GM19463 (cell line): ENCODE data around the gene OR9I1.

Source experiments
- ATAC-seq: cut with Tn5 transposase; IDR thresholded peaks from one replicate; pipeline ENCODE4 v1.9.1; 2021; ENCODE audit warnings: mild to moderate bottlenecking, moderate library complexity; ENCODE audit not compliant: unreplicated experiment

The OR9I1 gene, protein sequence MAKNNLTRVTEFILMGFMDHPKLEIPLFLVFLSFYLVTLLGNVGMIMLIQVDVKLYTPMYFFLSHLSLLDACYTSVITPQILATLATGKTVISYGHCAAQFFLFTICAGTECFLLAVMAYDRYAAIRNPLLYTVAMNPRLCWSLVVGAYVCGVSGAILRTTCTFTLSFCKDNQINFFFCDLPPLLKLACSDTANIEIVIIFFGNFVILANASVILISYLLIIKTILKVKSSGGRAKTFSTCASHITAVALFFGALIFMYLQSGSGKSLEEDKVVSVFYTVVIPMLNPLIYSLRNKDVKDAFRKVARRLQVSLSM

DNA sequence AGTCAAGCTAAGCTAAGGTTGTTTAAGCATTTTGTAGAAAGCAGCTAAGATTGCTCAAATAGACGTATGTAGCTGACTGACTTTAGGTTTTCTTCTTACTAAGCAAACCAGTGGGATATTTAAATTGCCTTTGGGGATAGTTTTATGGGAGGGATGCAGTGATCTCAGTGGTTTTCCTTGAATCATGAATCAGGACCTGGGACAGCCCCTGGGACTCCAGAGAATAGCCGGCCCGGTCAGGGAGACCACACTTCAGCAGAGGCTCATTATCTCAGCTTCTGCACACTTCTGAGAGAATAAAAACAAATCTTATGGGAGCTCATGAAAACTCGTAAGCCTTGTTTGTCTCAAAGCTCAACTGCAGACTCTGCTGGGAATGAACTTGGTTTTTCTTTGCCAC, at the start of gene OR9I1:
Gene OR9I1, minus strand, starts transcription at position 62 of the 400 bp plus-strand sequence. CDS start 6,086 bp downstream, outside the sequence.
- no peak for ATAC-seq

DNA sequence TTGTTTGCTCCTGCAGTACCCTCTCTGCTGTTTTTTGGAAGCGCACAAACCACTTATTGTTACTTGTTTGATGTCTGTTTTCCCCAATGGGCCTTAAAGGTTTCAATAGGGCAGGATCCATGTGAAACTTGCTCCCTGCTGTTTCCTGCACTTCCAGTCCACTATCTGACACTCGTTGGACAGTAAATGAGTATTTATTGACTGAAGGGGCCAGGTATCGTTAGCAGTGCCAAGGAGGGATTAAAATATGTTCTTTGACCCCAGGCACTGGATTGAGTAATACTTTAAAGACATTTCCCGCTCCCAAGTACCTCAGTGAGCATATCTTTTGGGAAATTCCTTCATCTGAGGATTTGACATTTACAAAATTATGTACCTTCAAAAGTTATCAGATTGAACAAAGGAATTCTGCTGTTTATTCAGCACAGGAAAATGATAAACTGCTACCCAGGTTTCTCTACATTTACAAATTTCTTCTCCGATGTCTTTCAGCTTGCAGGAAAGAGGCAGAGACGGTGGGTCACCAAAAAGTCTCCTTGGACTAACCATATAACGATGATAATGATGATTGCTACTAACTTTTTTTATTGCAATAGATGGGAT, 40.3 kb upstream of the OR9I1 start:
- ATAC-seq = no peak

DNA sequence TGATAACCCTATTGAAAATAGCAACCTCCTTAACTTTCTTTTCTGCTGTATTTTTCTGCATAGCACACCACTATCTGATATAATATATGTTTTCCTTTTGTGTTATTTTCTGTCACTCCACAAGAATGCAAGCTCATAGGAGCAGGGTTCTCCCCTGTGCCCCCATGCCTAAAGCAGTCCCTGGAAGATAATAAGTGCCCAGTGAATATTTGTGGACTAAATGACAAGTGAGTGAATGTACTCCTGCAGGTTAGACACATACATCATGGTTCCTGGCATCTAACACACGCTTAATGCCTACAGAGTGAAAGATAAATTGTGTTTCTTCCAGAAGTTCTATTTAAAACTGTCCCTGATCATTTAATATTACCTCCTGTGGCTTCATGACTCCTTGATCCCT, 39.7 kb upstream of the OR9I1 start:
- ATAC-seq = no peak

DNA sequence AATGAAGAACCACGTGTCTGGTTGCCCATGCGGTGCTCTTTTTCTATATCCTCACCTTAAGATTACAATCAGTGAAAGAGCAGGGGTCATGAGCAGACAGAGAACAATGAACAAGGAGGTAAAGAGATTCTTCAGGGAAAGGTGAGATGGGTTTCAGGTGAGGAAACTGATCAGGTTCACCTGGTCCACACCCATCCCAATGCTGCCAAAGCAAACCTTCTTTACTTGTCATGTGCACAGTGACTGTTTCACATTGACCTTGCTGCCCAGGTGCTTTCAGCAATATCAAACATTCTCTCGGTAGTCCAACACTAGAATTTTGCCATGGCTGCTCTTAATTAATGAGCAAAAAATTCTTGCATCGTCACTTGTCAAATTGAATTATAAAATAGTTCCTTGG, 39.1 kb upstream of the OR9I1 start:
- no peak for ATAC-seq

DNA sequence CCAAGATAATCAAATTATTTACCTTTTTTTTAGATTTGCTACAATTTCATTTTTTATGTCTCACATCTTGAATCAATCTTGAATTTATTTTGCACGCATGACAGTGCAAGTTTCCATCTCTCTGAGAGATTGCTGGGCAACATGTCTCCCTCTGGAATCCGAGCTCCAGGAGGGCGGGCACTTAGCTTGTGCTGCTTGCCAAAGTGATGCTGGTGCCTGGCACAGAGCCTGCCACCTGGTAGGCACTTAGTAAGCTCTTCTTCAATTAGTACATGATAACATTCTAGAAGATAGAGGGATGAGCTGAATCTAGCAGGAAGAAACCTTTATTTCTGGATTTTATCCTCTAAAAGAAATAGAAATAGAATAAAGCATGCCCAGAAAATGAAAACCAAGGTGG, 27.5 kb upstream of the OR9I1 start:
- no peak for ATAC-seq

DNA sequence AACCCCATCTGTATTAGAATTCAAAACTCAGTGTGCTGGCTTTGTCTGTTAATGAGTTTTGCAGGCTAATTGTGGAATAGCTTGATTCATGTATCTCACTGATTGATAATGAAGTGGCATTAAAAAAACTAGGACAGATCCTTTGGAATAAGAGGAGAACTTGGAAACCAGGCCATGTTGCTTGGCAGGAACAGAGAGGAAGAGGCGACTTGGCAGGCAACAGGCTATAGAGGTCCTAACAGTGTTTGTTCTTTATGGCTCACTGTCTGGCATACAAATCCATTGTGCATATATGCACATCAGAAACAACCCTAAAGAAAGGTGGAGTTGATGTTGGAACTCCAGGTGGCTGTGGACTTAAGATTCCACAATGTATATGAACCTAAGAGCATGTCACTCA, 17.4 kb upstream of the OR9I1 start:
- ATAC-seq = no peak

DNA sequence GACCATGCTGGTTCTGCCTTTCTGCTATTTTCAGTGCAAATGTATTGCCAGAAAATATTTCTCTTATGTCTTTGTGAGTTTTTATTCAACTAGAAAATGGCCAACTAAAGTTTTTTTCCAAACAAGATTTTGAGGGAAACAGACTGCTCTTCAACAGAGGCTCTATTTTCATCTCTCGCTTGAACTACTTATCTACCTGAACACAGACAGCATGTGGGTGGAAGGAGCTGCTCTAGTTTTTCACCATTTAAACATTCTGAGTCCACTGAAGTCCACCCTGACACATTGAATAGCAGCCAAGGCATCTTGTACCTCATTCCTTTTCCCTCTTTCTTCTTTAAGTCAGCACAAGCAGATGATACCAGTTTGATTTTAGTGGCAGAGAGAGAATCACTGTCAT, 9.8 kb upstream of the OR9I1 start:
- no peak for ATAC-seq

DNA sequence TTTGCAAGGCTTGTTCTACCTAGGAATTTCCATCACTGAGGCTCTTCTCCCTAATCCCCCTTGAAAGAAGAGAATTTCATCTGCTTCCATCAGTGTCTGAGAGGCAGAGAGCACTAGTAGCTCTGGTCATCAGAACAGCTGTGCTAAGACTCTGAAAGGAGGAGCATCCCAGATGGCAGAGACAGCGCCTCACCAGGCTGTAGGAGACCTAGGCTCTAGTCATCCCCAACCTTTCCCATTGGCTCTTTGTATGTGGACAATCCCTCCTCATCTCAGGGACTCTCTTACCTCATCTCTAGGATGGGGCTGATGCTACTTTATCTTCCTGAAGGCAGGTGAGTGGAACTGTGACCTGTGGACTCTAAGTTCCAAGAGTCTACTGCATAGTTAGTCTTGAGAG, 8.8 kb upstream of the OR9I1 start:
- no peak for ATAC-seq

DNA sequence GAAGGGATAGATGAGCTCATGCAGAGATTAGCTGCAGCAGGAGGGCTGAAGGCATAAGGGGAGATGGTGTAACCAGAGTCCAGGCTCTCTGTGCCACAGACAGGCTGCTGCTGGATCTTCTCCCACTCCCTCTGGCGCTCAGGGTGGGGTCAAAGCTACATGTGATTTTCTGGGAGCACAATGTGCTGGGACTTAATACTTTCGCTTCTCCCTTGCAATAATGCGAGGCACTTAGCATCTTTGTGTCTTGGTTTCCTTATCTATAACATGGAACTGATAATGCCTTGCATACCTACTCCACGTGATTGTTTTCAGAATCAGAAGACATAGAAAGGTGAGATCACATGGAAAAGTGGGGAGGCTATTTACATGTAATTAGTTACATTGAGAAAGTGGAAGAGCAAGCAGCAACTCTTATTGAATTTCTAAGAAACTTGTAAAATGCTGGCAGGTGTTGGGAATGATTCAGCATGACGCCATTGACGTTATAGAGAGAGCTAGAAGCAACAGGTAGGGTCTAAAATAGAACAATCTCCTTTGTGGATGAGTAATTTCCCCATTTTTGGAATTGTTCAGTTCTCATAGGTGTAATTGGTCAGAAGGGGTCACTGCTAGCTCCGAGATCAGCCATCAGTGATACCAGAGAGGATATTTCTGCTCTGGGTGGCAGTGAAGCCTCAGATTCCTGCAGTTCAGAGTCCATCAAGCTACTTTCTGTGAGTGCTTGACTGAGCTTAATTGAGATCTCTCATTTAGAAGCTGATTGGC, 8.2 kb upstream of the OR9I1 start:
- ATAC-seq = no peak

DNA sequence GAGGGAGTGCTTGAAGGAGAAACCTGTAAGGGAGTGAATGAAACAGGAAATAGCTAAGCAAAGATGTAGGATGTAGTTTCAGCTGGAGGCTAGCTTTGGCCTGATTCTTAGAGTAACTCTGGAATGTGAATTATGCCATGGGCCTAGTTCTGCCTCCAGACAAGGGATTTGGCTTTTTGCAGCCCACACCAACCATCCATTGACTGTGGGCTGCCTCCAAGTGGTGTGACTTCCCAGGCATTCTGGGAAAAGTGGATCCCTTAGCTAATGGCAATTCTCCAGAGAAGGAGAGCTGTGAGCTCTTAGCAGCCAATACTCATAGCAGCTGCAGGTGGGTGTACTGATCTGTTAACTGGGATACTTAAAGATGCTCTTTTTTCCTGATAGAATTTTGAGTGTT, 2.0 kb upstream of the OR9I1 start:
- ATAC-seq = no peak

DNA sequence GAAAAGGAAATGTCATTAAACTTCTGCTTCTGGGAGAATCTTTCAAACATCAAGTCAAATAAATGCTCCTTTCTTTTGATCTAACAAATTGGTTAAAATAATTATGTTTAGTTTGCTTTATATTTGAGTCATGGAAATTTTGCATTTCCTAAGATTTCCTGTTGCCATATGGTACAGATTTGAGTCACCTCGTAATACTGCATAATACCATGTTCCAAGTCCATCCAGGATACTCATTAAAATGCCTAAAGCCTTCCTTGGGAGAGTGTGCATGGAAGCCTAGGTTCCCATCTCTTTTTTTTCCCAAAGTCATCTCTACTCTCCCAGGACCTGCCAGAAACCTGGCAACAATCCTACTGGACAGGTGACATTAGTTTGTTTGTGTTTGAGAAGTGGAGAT, 4.2 kb downstream of the OR9I1 start:
- ATAC-seq = no peak

DNA sequence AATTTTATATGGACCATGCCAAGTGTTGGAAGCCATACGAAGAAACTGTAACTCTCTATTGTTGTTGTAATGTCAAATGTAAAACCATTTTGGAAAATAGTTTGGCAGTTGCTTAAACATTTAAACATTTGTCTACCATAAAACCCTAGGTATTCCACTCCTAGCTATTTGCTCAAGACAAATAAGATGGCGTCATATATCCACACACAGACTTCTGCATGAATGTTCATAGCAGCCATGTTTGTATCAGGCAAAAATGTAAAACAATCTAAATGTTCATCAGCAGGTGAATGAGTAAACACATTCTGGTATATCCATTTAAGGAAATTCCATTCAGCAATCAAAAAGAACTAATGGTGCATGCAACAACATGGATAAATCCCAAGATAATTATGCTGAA, 27.9 kb downstream of the OR9I1 start:
- no peak for ATAC-seq

DNA sequence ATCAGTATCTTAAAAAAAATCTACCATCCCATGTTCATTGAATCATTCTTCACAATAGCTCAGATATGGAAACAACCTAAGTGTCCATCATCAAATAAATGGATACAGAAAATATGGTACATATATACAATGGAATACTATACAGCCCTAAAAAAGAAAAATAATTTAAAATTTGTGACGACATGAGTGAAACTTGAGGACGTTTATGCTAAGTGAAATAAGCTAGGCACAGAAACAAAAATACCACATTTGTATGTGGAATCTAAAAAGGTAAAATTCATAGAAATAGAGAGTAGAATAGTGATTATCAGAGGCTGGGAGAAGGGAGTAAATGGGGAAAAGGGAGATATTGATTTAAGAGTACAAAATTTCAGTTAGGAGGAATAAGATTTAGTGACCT, 38.8 kb downstream of the OR9I1 start:
- ATAC-seq = no peak

DNA sequence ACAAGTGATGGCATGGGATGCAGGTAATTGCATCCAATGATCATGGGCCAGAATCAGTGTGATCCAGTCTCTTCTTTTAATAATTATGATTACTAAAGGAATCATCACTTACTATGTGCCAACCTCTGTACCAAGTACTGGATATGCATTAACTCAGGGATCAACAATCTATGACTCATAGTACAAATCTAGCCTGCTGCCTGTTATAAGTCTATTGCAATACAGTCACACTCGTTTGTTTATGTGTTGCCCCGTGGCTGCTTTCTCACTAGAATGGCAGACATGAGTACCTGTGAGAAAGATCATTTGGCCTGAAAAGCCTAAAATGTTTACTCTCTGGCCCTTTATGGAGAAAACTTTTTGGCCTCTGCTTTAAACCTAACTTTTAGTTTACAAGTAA, 49.5 kb downstream of the OR9I1 start:
- no peak for ATAC-seq

DNA sequence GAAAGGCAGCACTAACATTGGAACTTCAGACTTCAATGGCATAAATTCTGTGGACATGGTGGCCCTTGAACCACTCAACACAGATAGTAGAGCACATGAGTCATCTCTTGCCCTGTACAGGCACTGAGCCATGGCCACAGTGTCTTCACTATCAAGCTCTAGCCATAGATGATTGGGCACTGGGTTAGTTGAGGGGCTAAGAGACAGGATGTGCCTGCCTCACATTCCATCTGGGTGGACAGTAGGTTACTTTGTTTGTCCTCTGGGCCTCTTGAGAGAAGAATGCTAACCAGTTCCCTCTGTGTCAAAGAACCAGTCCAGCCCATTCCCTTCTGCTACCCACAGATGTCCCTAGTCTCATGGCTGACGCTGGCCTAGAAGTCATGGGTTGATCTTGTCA, 54.7 kb downstream of the OR9I1 start:
- no peak for ATAC-seq

DNA sequence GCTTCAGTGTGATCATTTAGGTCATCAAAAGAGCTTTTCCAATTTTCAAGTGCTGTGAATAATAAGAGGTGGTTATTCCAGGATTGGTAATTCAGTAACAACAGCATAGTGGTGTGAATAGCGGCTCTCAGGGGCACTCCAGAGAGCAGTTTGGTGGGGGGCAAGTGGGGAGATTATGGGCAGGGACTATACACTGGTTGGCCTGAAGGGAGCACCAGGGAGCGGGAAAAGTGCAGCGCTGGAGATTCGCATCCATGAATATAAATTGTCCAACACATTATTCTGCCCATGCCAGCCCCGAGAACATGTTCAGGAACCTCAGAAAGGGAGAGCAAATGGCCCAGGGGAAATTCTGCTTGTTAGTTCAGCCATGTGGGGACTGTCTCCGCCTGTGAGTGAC, 56.7 kb downstream of the OR9I1 start:
- ATAC-seq = no peak

DNA sequence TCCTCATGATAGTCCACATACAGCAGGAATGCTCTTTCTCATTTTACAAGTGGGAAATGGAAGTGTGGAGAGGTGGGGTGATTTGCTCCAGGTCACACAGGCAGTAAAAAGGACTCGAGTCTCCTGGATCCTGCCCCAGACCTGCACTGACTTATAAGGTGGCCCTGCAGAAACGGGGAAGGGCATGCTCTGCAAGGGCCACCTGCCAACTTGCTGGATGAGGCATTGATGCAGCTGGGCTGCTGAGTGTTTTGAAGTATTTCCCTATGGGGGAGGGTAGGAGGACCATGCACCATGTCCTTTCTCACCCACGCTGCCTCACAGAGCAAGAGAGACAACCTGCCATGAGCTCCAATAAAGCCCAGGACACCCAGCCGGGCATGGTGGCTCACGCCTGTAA, 57.6 kb downstream of the OR9I1 start:
- ATAC-seq = no peak
